Measurements from ENCODE around the gene PPP3CA. TPM values are rescaled to one million over a fixed set of nuclear protein-coding genes. Genes with fewer than 3 reads are reported as not detected.
A peak's percentile ranks its signal among the peaks of the same experiment; 100 is the strongest.

PPP3CA gene
- polyA plus RNA-seq, 3 donors: 38.1 to 41.4 (median 41.4) TPM

DNA sequence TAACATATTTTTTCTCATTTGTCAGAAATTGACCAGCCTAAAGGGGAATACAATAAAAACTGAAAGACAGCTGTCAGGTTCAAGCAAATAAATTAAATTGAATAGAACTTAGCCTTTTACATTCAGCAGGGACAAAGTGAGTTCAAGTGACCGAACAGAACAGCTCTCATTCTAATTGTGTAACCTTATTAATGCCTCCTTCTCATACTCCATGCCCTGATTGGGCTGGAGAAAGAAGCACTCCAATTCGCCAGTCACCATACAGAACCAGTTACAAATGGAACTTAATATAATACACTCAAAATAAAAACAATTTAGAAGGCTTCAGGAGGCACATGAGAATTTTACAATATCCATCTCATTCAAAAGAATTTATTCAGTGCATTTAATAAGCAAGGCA lies 8.0 kb downstream of the PPP3CA start:
- DNase-seq: no peak

DNA sequence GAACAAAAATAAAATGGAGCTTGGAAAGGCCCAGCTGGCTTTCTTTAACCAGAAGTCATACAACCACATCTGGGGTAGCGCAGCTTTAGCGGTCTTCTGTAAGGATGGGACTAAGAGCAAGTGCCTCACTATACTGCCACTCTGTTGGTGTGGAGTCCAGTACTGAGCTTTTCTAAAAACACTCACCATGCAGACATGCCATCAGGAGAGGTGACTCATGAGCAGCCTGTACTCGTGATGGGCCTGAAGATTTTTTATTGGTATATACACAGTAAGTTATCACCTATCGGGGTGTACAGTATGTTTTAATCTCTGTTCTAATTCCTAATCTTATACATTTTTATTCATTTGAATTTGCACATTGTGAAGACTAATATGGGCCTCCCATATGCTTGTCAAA lies 9.6 kb downstream of the PPP3CA start:
- no peak for DNase-seq

DNA sequence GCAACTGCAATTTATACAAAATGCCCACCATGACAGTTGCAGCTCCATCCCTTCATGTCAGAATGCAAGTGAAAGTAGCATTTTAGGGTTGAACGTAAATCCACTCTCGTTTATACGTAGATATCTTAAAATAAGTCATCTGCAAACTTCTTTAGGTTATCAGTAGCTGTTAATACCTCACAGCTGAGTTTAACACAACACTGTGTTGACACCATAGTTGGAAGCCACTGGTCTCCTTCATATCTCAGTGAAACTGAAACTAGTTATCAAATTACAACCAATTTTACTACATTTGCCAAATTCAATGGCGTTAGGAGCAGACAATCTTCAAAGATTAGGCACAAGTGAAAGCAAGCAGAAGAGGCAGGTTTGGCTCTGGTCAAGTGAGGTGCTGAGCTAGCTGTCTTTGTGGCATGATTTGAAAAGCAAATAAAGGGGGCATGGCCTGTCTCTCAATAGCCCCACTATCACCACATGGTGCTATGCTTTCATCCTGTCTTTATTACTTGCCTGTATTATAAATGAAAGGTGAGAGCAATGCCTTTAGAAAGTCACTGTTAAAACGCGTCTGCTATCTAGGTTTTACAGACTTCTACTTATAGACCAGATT lies 12.3 kb downstream of the PPP3CA start:
- no peak for DNase-seq

DNA sequence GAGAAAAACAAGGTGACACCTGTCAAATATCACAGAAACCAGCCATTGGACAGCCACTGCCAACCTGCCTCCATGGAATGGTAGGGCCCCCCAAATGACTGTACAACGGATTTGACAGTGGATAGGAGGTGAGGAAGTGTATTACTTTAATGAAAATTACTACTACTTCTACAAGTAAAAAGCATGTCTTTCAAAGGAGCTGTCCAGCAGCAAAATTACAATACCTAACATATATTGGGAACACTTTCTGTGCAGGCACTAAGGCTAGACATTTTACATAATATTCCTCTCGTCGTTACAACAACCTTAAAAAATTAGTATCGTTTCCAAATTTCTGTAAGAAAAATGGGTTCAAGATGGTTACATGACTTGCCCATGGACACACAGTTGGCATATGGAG lies 14.9 kb downstream of the PPP3CA start:
- no peak for DNase-seq

DNA sequence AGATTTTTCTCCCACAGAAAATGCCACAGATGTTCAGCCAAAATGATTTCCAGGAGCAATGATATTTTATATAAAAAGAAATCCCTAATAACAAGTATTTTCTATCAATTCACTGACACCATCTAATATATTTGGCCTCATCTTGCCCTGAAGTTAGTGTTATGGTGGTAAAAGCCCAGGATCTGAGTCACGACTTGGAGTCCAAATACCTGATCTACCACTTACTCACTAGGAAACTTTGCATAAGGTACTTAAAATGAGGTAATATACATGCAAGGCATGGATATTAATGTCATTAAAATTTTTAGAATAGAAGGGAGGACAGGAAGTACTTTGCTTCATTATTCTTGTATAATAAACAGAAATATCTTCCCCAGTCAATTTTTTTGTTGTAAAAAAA lies 16.3 kb downstream of the PPP3CA start:
- no peak for DNase-seq

DNA sequence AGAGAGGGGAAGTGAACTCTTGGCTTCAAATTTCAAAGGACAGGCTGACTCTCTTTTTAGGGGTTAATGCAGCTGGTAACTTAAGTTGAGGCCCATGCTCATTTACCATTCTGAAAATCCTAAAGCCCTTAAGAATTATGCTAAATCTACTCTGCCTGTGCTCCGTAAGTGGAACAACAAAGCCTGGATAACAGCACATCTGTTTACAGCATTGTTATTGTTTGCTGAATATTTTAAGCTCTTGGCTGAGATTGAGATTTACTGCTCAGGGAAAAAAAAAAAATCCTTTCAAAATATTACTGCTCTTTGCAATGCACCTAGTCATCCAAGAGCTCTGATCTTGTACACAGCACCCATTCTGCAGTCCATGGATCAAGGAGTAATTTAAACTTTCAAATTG lies 17.7 kb downstream of the PPP3CA start:
- no peak for DNase-seq

DNA sequence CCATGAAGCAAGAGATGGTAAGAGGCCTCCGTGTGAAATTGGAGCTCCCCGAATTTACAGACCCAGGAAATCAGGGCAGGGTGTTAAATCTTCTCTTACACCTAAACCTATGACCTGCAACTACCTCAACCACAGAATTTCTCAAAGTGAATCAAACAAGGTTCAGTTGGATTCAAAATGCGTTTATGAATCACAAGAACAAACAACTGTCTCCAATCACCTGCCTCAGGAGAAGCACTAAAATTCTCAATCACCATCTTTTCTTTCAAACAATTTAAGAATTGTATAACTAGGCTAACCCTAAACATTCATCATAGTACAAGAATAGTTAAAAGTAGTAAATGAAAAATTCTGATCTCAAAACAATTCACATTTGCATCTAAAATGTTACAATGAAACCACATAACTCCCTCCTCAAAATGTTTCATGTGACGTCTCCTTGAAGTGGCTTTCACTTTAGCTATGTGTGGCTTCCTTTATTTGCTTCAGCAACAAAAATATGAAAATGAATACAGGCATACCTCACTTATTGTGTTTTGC lies 19.2 kb downstream of the PPP3CA start:
- DNase-seq: no peak

DNA sequence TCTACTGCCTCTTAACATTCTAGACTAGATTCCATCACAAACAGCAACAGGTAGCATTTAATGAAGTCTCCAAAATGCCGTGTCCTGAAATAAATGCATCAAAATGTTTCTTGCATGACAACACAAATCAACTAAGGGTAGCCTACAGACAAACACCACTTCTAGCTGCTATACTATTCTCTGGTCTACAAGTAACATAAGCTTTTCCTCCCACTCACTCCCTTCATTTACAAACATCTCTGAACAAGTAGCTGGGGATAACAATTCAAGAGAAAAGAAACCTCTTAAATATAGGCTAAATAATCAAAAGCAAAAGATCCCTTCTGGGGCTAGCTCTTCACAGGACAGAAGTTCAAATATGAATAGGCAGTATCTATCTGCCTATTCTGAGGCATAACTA lies 20.8 kb downstream of the PPP3CA start:
- DNase-seq: peak; percentile 44

DNA sequence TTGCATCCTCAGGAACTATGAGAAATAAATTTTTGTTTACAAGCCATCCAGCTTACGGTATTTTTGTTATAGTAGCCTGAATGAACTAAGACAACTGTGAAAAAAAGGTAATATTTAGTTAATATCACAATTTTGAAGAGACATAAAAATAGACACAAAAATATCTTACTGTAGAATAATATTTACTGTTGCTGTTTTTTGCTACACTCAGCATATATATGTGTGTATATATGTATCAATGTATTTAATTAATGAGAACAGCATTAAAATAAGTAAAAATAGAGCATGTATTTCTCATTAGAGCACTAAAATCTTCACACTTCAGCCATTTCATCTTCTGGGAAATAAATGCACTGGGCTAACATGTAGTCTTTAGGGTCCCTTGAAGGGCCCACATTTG lies 24.6 kb downstream of the PPP3CA start:
- no peak for DNase-seq

DNA sequence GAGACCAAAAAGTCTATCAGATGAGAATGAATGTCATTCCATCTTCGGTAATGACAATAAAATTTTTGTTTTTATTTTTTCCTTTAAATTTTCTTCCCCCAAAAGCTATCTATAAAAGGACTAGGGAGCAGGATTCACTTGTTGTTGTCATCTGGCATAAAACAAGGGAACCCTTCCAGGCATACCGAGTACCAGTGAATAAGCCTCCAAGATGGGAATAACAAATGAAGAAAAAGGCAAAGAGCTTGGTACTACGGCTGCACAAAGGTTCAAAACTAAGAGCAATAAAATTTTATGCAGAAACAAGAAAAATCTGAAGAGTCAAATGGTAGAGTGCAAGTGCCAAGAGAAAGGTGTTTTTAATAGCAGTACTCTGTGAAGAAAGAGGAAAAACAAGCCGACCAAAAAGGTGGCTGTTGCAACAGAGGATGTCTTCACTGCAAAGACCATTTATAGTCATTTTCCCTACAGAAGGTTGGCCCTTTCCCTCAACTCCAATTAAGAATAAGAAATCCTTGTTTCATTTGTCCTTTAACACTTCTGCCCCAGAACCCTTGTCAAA lies 25.8 kb downstream of the PPP3CA start:
- no peak for DNase-seq

DNA sequence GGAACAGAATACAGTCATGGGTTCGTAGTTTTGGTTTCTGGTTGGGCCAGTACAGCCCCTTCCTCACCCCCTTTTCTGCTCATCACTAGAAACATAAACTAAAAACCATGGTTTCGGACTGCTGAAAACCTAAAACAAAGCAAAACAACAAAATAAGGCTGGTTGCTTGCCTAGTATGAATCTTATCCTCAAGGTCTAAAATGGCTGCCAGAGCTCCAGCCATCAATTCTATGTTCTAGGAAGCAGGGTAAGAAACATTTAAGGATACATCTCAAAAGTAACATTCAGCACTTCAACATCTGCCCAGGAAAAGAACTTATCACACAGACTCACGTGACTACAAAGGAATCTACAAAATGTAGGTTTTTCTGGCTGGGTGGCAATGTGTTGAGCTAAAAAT lies 31.5 kb downstream of the PPP3CA start:
- DNase-seq: no peak

DNA sequence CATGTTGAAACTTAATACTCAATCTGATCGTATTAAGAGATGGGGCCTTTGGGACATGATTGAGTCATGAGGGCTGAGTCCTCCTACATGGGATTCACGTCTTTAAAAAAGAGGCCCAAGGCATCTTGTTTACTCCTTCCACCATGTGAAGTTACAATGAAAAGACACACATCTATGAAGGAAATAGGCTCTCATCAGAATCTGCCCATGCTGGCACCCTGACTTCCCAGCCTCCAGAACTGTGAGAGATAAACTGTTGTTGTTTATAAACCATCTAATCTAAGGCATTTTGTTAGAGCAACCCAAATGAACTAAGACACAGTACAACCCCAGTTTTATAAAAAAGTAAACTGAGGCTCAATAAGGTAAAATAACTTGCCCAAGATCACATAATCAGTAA lies 32.3 kb downstream of the PPP3CA start:
- no peak for DNase-seq

DNA sequence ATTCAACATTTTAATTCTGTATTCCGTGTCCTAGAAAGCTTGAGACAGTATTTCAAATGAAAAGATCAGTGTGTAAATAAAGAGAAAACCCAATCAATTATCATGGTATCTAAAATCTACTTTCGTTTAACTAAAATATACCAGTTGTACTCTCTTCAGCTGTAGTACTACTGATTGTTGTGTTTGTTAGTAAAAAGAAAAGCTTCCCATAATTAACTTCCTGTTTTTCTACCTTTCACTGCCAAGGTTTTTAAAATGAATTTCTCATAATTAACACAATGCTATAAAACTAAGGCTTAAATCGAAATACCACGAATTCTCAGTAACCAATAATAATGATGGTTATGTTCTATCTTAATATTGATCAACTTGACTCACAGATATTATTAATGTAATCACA lies 37.4 kb downstream of the PPP3CA start:
- no peak for DNase-seq

DNA sequence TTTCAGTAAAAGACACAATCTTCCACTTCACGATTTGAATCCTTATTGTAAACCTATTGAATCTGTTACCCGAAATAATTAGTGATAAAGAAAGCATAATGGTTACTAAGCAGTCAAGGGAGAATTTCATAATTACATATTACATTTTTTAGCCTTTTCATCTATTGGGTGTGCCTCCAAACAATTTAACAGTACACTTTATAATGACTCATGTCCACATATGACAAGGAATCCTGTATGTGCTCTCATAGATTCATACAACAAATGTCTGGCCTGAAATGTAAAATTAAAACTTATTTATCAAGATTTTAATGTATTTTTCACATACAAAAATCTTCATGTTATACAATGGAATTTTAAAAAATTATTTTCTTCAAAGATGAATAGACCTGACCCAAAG lies 39.4 kb downstream of the PPP3CA start:
- no peak for DNase-seq

DNA sequence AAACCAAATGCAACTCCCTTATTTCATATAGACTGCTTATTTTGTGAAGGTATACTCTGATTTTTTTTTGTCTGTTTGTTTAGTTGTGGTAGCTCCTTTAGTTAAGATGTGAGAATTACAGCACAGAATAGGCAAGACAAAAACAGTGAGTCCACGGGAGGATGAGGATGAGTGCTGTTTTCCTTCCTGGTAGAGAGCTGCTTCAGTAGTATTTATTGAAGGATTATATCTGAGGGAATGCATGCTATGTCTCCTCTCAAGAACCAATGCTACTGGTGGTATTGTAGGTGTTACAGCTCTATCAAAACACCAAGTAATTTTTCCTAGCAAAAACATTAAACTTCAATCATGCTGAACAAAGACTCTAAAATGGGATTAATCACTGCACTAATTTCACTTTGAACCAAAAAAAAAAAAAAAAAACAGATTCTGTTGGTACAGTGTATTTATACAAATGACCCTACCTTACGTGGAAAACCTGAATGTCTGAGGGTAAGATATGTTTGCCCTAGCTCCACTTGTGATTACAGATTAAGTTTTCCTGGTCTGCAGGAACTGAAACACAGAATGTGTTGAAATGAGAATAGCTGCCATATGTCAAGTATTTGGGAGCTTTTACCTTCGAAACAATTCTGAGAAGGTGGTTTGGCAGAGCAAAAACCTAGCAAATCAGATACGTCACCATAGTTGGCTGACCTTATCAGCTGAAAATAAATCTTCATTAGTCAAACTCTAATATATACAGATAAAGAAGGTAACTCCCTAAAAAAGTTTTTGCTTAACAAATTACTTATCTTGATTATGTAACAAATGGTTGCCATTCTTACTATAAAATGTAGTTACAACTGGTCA lies 40.3 kb downstream of the PPP3CA start:
- DNase-seq: no peak

DNA sequence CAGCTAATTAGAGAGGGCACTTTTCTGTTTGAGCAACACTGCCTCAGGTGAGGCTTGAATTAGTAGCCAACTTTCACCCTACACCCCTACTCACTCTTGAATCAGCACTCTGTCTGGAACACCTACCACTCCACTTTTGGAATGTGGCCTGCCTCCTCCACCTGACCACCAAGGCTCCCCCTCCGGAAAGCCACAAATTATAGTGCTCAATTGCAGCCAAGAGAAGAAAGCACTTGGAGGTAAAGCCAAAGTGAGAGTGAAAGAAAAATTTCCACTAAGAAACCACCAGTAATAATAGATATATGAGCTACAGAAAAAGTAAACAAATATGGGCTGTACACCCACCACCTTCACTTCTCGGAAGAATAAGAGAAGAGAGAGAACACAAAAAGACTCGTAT lies 41.1 kb downstream of the PPP3CA start:
- DNase-seq: no peak

DNA sequence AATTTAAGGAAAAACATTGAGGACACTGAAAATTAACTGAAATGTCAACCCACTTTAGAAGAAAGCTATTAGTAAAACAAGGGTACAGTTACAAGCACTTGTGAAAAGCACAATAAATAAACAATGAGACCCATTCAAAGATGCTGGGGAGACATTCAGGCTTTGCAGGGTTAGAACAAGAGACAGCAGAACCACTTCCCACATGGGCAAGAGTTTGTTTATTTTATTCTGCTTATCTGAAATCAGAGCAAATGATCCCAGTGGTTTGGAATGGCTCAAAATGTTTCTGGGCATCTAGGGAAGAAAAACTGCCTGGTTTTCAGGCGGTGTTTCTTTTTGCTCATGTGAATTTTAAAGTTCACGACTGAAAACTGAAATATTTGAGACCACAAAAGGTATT lies 42.4 kb downstream of the PPP3CA start:
- no peak for DNase-seq

DNA sequence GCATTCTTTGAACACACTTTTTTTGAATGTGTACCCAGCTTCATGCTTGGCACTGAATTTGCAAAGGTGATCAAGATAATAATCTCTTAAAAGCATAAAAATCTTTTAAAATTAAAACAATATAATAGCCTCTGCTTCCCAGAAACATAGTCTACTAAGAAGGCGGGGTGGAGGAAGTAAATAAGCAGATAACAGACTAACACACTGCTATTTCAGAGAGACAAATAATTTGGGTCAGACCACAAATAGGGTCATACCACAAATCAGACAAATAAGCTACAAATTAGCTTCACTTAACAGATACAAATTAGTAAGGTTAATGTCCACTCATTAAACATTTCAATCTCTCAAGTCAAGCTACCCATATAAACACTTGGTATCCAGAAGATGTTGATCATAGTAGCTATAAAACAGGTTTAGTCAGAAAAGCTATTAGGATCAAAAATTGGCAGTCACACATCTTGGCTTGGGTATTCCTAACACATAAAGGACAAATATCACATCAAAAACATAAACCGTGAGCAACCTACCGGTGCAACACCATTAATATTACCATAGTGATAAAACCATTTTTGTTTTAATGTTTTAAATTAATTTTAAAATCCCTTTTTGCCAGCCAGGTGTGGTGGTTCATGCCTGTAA lies 47.3 kb downstream of the PPP3CA start:
- DNase-seq: no peak

DNA sequence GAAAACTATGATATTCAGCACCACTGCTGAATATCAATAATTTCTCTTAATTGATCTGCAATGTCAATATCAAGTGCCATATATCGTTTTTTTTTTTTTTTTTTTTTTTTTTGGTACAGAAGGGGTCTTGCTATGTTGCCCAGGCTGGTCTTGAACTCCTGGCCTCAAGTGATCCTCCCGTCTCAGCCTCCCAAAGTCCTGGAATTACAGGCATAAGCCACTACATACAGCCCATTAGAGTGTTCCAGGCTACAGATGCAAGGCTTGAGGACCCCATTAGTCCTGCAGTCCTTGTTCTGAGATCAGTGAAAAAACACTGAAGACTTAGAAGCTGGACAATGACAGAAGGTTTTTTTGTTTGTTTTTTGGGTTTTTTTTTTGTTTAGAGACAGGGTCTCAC lies 48.3 kb downstream of the PPP3CA start:
- no peak for DNase-seq

DNA sequence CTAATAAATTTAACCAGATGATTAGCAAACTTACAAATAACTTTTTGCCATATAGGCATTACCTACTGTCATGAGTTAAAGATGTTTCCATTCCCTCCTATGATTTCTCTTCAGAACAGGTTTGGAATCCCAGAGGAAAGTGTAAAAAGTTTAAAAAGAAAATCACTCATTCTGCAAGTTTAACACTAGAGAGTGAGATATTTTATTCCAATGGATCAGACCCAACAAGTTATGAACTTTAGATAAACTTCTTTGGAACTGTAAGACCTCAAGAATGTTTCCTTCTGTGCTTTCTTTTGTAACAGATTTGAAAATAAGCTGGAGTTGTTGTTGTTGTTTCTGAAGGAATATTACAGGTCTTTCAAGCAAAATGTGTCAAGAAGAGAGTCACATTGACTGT lies 51.6 kb downstream of the PPP3CA start:
- DNase-seq: no peak

DNA sequence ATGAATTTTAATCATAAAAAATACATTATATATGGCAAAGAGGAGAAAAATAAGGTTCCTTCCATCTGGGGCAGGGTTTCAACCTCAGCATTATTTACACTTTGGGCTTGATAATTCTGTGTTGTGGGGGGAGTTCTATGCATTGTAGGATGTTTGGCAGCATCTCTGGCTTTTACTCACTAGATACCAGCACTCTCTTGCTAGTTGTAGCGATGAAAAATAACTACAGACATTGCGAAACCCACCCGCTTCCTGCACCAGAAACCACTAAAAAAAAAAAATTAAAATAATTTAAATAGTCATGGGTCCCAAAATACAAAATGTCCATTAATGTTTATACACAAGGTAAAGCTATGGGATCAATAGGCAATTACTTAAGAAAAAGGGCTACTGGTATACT lies 52.7 kb downstream of the PPP3CA start:
- no peak for DNase-seq

DNA sequence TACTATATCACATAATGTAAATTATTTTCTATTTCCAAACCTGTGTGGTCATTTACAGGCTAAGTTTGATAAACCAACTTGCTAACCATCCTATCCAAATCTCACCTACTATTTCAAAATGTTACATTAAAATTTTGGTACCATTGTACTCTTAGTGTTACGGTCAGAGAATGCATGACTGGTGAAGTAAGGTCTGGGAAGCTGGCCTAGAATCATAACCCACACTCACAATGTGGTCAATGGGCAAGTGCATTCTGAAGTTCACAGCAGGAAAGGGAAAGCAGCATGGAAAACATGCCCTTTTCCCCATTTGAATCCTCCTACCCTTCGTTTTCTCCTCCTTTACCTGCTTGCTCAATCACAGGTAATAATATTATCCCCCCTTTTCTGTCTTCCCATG lies 54.4 kb downstream of the PPP3CA start:
- DNase-seq: no peak

DNA sequence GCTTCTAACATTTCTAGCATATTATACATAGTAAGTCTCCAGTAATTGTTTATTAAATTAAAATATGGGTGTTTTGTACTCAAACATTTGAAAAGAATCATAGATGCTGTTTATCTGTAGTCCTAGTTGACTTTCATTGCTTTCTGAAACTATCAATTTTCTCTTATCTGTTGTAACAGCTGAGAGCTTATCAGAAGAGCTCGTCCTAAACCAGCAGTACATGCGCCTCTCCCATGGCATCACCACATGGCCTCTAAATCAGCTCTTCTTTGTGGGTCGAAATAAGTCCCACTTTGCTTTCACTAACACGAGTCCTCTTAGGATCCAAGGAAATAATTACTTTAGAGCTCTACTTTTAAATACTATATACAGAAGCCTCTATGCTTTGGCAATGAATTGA lies 55.1 kb downstream of the PPP3CA start:
- no peak for DNase-seq
